Astrocyte (in vitro differentiated cells and primary cell): ENCODE results near the gene HSCB. TPM values are rescaled to one million over a fixed set of nuclear protein-coding genes. Genes with fewer than 3 reads are reported as not detected.

Source experiments
- DNase-seq: peaks from one replicate; pipeline ENCODE4 v3.0.0-alpha.2; 2010; ENCODE audit warnings: low read depth
- FAIRE-seq: peaks from 2 replicates; lab custom pipeline; 2011; peaks lifted over from hg19 to GRCh38; lab: Jason Lieb, UNC
- H2AFZ ChIP-seq: 2 replicates; pipeline ENCODE4 v1.6.0; 2012; ENCODE audit warnings: low read depth, low read length, inconsistent platforms
- H3K27ac ChIP-seq: 2 replicates; pipeline ENCODE4 v1.5.1; 2011; ENCODE audit warnings: low read depth, low read length, inconsistent platforms
- H3K27me3 ChIP-seq: 2 replicates; pipeline ENCODE4 v1.6.0; 2011; ENCODE audit warnings: low read length, inconsistent platforms; ENCODE audit not compliant: insufficient read depth
- H3K36me3 ChIP-seq: 2 replicates; pipeline ENCODE4 v1.5.1; 2011; ENCODE audit warnings: low read length, inconsistent platforms; ENCODE audit not compliant: insufficient read depth
- H3K4me1 ChIP-seq: 2 replicates; pipeline ENCODE4 v1.5.1; 2011; ENCODE audit warnings: low read length, inconsistent platforms; ENCODE audit not compliant: insufficient read depth
- H3K4me2 ChIP-seq: 2 replicates; pipeline ENCODE4 v1.6.0; 2012; ENCODE audit warnings: low read length, inconsistent platforms
- H3K4me3 ChIP-seq: 2 replicates; pipeline ENCODE4 v1.5.1; 2011; ENCODE audit warnings: low read depth, mild to moderate bottlenecking, low read length, inconsistent platforms; ENCODE audit not compliant: insufficient read depth
- H3K79me2 ChIP-seq: 2 replicates; pipeline ENCODE4 v1.6.0; 2012; ENCODE audit warnings: mild to moderate bottlenecking, low read length, inconsistent platforms; ENCODE audit not compliant: insufficient read depth
- H3K9ac ChIP-seq: 2 replicates; pipeline ENCODE4 v1.6.0; 2012; ENCODE audit warnings: mild to moderate bottlenecking, low read length, inconsistent platforms
- H3K9me3 ChIP-seq: 2 replicates; pipeline ENCODE4 v1.5.1; 2012; ENCODE audit warnings: low read depth, mild to moderate bottlenecking, low read length, inconsistent platforms; ENCODE audit not compliant: insufficient read depth
- H4K20me1 ChIP-seq: 2 replicates; pipeline ENCODE4 v1.6.0; 2012; ENCODE audit warnings: low read length, inconsistent platforms; ENCODE audit not compliant: insufficient read depth
- H3K27ac Mint-ChIP-seq: one replicate; pipeline ENCODE4 v1.8.0; 2021; ENCODE audit warnings: mild to moderate bottlenecking, mixed read lengths; ENCODE audit not compliant: unreplicated experiment
- H3K27me3 Mint-ChIP-seq: one replicate; pipeline ENCODE4 v1.8.0; 2021; ENCODE audit warnings: low read depth, mixed read lengths; ENCODE audit not compliant: unreplicated experiment
- H3K36me3 Mint-ChIP-seq: one replicate; pipeline ENCODE4 v1.8.0; 2021; ENCODE audit warnings: low read depth, mixed read lengths; ENCODE audit not compliant: unreplicated experiment
- H3K4me1 Mint-ChIP-seq: one replicate; pipeline ENCODE4 v1.8.0; 2021; ENCODE audit warnings: low read depth, mixed read lengths; ENCODE audit not compliant: unreplicated experiment
- H3K4me3 Mint-ChIP-seq: one replicate; pipeline ENCODE4 v1.8.0; 2021; ENCODE audit warnings: mild to moderate bottlenecking, moderate library complexity, mixed read lengths; ENCODE audit not compliant: unreplicated experiment
- H3K9me3 Mint-ChIP-seq: one replicate; pipeline ENCODE4 v1.8.0; 2021; ENCODE audit warnings: mild to moderate bottlenecking, mixed read lengths; ENCODE audit not compliant: unreplicated experiment
- EZH2 ChIP-seq: IDR thresholded peaks from 2 replicates; pipeline ENCODE4 v1.6.1; 2012; ENCODE audit warnings: mild to moderate bottlenecking, low read length, inconsistent platforms; ENCODE audit not compliant: insufficient read depth
- total RNA-seq: library from RNA; stranded (reverse); gene quantifications from 2 replicates; pipeline ENCODE4 v1.2.1, GENCODE V29; 2021
- TF ChIP-seq, protein P1 (sequence below): IDR thresholded peaks from 2 replicates; pipeline ENCODE4 v1.5.1; 2011; ENCODE audit warnings: low read depth, mild to moderate bottlenecking, inconsistent platforms, low read length, moderate library complexity; ENCODE audit not compliant: insufficient read depth

Gene HSCB
- total RNA-seq, 1 donor from 2014 or later, result 10.7 TPM

DNA sequence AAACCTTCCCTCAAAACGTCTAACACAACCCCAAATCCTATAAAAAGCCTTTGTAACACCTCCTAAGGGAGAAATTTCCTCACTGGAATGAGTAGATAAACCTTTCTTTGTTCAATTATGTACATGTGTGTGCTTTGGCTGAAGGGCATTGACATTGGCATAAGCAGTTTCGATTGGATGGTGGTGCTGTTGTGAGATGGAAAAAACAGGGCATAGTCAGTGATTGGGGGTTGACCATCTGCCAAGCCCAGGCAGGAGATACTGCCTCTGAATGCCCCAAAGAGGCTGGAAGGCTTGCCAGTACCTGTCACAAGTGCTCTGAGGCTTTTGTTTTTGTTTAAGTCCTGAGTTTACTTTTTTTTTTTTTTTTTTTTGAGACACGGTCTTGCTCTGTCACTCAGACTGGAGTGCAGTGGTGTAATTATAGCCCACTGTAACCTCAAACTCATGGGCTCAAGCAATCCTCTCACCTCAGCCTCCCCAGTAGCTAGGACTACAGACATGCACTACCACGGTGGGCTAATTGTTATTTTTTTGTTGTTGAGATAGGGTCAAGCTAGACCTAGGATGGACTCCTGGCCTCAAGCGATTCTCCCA lies 29.5 kb downstream of the HSCB start:
- no peak overlapping the region for H3K27ac Mint-ChIP-seq
- H3K36me3 Mint-ChIP-seq, result no peaks in the 10 kb centered on the region
- no peaks in the 10 kb centered on the region for H3K4me1 Mint-ChIP-seq
- no peak overlapping the region for H3K4me3 Mint-ChIP-seq
- H3K27me3 Mint-ChIP-seq, result no peaks in the 10 kb centered on the region
- H3K36me3 ChIP-seq, result peaks cover 7% of the 10 kb centered on the region
- H3K9ac ChIP-seq, result no peak overlapping the region
- H3K9me3 ChIP-seq, result no peaks in the 10 kb centered on the region
- TF ChIP-seq EZH2, result no peak
- TF ChIP-seq, protein P1, sequence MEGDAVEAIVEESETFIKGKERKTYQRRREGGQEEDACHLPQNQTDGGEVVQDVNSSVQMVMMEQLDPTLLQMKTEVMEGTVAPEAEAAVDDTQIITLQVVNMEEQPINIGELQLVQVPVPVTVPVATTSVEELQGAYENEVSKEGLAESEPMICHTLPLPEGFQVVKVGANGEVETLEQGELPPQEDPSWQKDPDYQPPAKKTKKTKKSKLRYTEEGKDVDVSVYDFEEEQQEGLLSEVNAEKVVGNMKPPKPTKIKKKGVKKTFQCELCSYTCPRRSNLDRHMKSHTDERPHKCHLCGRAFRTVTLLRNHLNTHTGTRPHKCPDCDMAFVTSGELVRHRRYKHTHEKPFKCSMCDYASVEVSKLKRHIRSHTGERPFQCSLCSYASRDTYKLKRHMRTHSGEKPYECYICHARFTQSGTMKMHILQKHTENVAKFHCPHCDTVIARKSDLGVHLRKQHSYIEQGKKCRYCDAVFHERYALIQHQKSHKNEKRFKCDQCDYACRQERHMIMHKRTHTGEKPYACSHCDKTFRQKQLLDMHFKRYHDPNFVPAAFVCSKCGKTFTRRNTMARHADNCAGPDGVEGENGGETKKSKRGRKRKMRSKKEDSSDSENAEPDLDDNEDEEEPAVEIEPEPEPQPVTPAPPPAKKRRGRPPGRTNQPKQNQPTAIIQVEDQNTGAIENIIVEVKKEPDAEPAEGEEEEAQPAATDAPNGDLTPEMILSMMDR, result no peak
- no peak for DNase-seq
- H2AFZ ChIP-seq, result no peak overlapping the region
- H3K4me1 ChIP-seq, result peaks cover 3% of the 10 kb centered on the region
- no peak overlapping the region for H3K4me2 ChIP-seq
- FAIRE-seq, result no peak
- H3K9me3 Mint-ChIP-seq, result no peaks in the 10 kb centered on the region
- peaks cover 6% of the 10 kb centered on the region for H4K20me1 ChIP-seq
- H3K79me2 ChIP-seq, result peaks cover 30% of the 10 kb centered on the region
- no peak overlapping the region for H3K4me3 ChIP-seq
- no peaks in the 10 kb centered on the region for H3K27me3 ChIP-seq
- H3K27ac ChIP-seq, result no peak overlapping the region

DNA sequence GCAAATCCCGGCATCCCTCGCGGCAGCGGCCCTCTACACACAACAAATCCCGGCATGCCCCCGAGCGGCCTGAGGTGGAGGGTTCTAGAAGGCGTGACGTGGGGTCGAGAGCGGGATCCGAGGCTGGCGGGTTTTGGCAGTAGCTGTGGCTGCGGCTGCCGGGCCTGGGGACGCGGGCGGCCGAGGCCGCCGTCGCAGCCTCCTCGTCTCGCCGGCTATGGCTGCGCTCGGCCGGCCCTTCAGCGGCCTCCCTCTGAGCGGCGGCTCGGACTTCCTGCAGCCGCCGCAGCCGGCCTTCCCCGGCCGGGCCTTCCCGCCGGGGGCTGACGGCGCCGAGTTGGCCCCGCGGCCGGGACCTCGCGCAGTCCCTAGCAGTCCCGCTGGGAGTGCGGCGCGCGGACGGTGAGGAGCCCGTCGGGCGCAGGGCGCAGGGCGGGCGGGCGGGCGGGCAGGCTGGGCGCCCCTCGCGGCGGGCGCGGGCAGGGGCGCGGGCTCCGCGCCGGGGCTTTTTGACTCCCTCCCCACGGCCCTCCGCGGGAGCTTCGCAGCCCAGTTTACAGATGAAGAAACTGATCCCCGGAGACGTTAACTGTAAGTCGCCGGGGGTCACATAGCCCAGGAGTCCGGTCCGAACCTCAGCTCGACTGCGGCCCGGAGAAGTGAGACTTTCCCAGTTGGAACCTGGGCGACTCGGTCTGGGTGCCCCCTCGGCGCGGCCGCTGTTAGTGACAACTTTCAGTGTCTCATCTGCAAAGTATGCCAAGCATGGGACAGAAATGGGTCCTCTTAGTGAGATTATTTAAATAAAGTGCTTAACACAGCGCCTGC lies 31.0 kb downstream of the HSCB start, which contains the start of gene CCDC117:
Gene CCDC117 (plus strand): TSS at position 63 of the 828 bp plus-strand sequence. CDS start 155 bp downstream, at position 218.
- H3K79me2 ChIP-seq, result peaks cover 46% of the 10 kb centered on the region
- no peaks in the 10 kb centered on the region for H3K36me3 Mint-ChIP-seq
- no peaks in the 10 kb centered on the region for H3K27me3 ChIP-seq
- H3K4me1 ChIP-seq, result peaks cover 3% of the 10 kb centered on the region
- H3K36me3 ChIP-seq, result peaks cover 10% of the 10 kb centered on the region
- TF ChIP-seq, protein P1, result no peak
- TF ChIP-seq EZH2, result no peak
- H3K9me3 ChIP-seq, result no peaks in the 10 kb centered on the region
- peak within 1 kb of the TSS; percentile 86 for H3K27ac Mint-ChIP-seq
- DNase-seq (peak; percentile 93), FAIRE-seq (no peak)
- H3K4me3 Mint-ChIP-seq, result peak within 1 kb of the TSS; percentile 98
- H3K4me1 Mint-ChIP-seq, result no peaks in the 10 kb centered on the region
- peak within 1 kb of the TSS; percentile 87 for H3K4me2 ChIP-seq
- H3K9ac ChIP-seq, result peak within 1 kb of the TSS; percentile 81
- no peaks in the 10 kb centered on the region for H3K9me3 Mint-ChIP-seq
- H3K27me3 Mint-ChIP-seq, result no peaks in the 10 kb centered on the region
- H4K20me1 ChIP-seq, result peaks cover 6% of the 10 kb centered on the region
- peak within 1 kb of the TSS; percentile 64 for H3K4me3 ChIP-seq
- peak within 1 kb of the TSS; percentile 89 for H3K27ac ChIP-seq
- peak within 1 kb of the TSS; percentile 74 for H2AFZ ChIP-seq
